ENCODE measurements around the gene SNX30. TPM values are rescaled to one million over a fixed set of nuclear protein-coding genes. Genes with fewer than 3 reads are reported as not detected.

SNX30 gene
- total RNA-seq, 4 donors from 2014 or later, result 7.1 to 10.5 (median 8.9) TPM

GRCh38 chr9:112913326-112913725, 162.8 kb downstream of the SNX30 start:
- Histone ChIP-seq H3K4me3 (no peak overlapping the region), H3K36me3 (no peaks in the 10 kb centered on the region), H3K27me3 (no peaks in the 10 kb centered on the region), H3K4me1 (no peaks in the 10 kb centered on the region), H3K27ac (replicated peaks in 1 of 4) (no peak overlapping the region), H3K9me3 (peaks cover 0 to 6% (median 0%) of the 10 kb centered on the region in 4 donors)
- no peak for DNase-seq (ENCODE audit: extremely low spot score)
- intact Hi-C loops (cut with DNase I), result no loop called here
- TF ChIP-seq CTCF (IDR thresholded peaks at IDR 0.05) (no peak), EP300 (IDR thresholded peaks at IDR 0.05) (no peak), POLR2A (IDR thresholded peaks at IDR 0.05; ENCODE audit: low read depth) (no peak), POLR2AphosphoS5 (IDR thresholded peaks at IDR 0.05) (no peak)
- 95% methylated on average over 4 of the region's 4 CpGs for WGBS

- intact Hi-C loops (cut with DNase I), result no loop called here
- no peaks in the 10 kb centered on the region for H3K4me1 ChIP-seq
- H3K9me3 ChIP-seq, result peaks cover 0 to 6% (median 0%) of the 10 kb centered on the region in 4 donors
- no peak for TF ChIP-seq POLR2AphosphoS5 (IDR thresholded peaks at IDR 0.05)
- TF ChIP-seq POLR2A (IDR thresholded peaks at IDR 0.05; ENCODE audit: low read depth), result no peak
- TF ChIP-seq CTCF (IDR thresholded peaks at IDR 0.05), result no peak
- TF ChIP-seq EP300 (IDR thresholded peaks at IDR 0.05), result no peak
- H3K27ac ChIP-seq (replicated peaks in 1 of 4), result no peak overlapping the region
- WGBS, result 58% methylated on average over 2 of the region's 2 CpGs
- H3K27me3 ChIP-seq, result no peaks in the 10 kb centered on the region
- H3K36me3 ChIP-seq, result no peaks in the 10 kb centered on the region
- DNase-seq (ENCODE audit: extremely low spot score), result no peak
- H3K4me3 ChIP-seq, result no peak overlapping the region
These were observed 164.0 kb downstream of the SNX30 start for GRCh38 chr9:112914524-112914923.

- H3K9me3 ChIP-seq, result peaks cover 0 to 3% (median 0%) of the 10 kb centered on the region in 4 donors
- H3K36me3 ChIP-seq, result no peaks in the 10 kb centered on the region
- no peaks in the 10 kb centered on the region for H3K4me1 ChIP-seq
- intact Hi-C loops (cut with DNase I), result no loop called here
- DNase-seq (ENCODE audit: extremely low spot score), result no peak
- 32% methylated on average over 1 of the region's 1 CpG for WGBS
- no peak for TF ChIP-seq POLR2AphosphoS5 (IDR thresholded peaks at IDR 0.05)
- TF ChIP-seq EP300 (IDR thresholded peaks at IDR 0.05), result no peak
- TF ChIP-seq POLR2A (IDR thresholded peaks at IDR 0.05; ENCODE audit: low read depth), result no peak
- no peak for TF ChIP-seq CTCF (IDR thresholded peaks at IDR 0.05)
- H3K4me3 ChIP-seq, result no peak overlapping the region
- no peak overlapping the region for H3K27ac ChIP-seq (replicated peaks in 1 of 4)
- H3K27me3 ChIP-seq, result no peaks in the 10 kb centered on the region
These were observed 166.8 kb downstream of the SNX30 start for GRCh38 chr9:112917047-112917986.

GRCh38 chr9:112917987-112918362, 167.4 kb downstream of the SNX30 start:
- Histone ChIP-seq H3K9me3 (no peaks in the 10 kb centered on the region), H3K36me3 (no peaks in the 10 kb centered on the region), H3K27ac (replicated peaks in 1 of 4) (no peak overlapping the region), H3K4me3 (no peak overlapping the region), H3K27me3 (no peaks in the 10 kb centered on the region), H3K4me1 (no peaks in the 10 kb centered on the region)
- TF ChIP-seq CTCF (IDR thresholded peaks at IDR 0.05) (no peak), POLR2AphosphoS5 (IDR thresholded peaks at IDR 0.05) (no peak), POLR2A (IDR thresholded peaks at IDR 0.05; ENCODE audit: low read depth) (no peak), EP300 (IDR thresholded peaks at IDR 0.05) (no peak)
- intact Hi-C loops (cut with DNase I), result no loop called here
- DNase-seq (ENCODE audit: extremely low spot score), result no peak
- 36% methylated on average over 1 of the region's 1 CpG for whole genome bisulfite sequencing
